GM12878 (cell line): ENCODE data around the gene NPIPB6. TPM values are rescaled to one million over a fixed set of nuclear protein-coding genes. Genes with fewer than 3 reads are reported as not detected.
"Not testable (repeated sequence)": the region's sequence is repeated elsewhere in the genome, so short reads cannot be mapped to it uniquely, and the experiment has no call there.

Experiments used
- ATAC-seq: fragments of 200-7000 bp; cut with Tn5 transposase; 3 replicates; pipeline ENCODE4 v1.9.1; 2020; ENCODE audit warnings: mild to moderate bottlenecking, moderate library complexity
- Bru-seq: library from RNA; stranded (reverse); fragments of 400-500 nt; gene quantifications from one replicate; lab custom pipeline; 2021; lab: Mats Ljungman, UMichigan
- BruChase-seq, 2 experiments: library from RNA; stranded (reverse); fragments of 400-500 nt; gene quantifications; one replicate each; lab custom pipeline; 2021; lab: Mats Ljungman, UMichigan
- BruUV-seq: library from RNA; stranded (reverse); fragments of 400-500 nt; replicated peaks from 2 replicates; lab custom pipeline; 2021; lab: Mats Ljungman, UMichigan
- CTCF ChIA-PET: fragments of 300-600 bp; sonication (Branson Sonifier 250); formaldehyde crosslinking; extraction: SDS; loops from one replicate; lab custom pipeline; 2021; ENCODE audit warnings: inconsistent platforms; lab: Yijun Ruan, JAX
- POLR2A ChIA-PET: fragments of 350-600 bp; formaldehyde crosslinking; extraction: SDS; loops from one replicate; lab custom pipeline; 2021; ENCODE audit warnings: inconsistent platforms; lab: Charles Lee
- RAD21 ChIA-PET: fragments of 300-600 bp; sonication (Branson Sonifier 250); formaldehyde crosslinking; loops from one replicate; lab custom pipeline; 2023; ENCODE audit warnings: antibody characterized with exemption; ENCODE audit not compliant: unreplicated experiment; lab: Charles Lee
- SMC1A ChIA-PET: fragments of 300-600 bp; sonication (Branson Sonifier 250); formaldehyde crosslinking; loops from one replicate; lab custom pipeline; 2023; ENCODE audit not compliant: unreplicated experiment, uncharacterized antibody; lab: Charles Lee
- DNase-seq: peaks from one replicate; pipeline ENCODE4 v3.0.0-alpha.2; 2011; ENCODE audit warnings: low read depth, low spot score
- FAIRE-seq: peaks from 3 replicates; lab custom pipeline; 2011; peaks lifted over from hg19 to GRCh38; lab: Jason Lieb, UNC
- H2AFZ ChIP-seq: 2 replicates; pipeline ENCODE4 v1.6.0; 2011; ENCODE audit warnings: low read depth, low read length, control low read depth; ENCODE audit not compliant: control insufficient read depth
- H3K27ac ChIP-seq: 2 replicates; pipeline ENCODE4 v1.5.1; 2011; ENCODE audit warnings: control low read depth; ENCODE audit not compliant: control insufficient read depth, insufficient read depth
- H3K27me3 ChIP-seq, 2 experiments: replicated peaks in 1 of 2; 2 replicates each; pipeline versions ENCODE4 v1.6.0 to v1.6.1; 2011; ENCODE audit warnings: low read length in 1 of 2; ENCODE audit not compliant: control insufficient read depth in 2 of 2, insufficient read depth in 2 of 2
- H3K36me3 ChIP-seq, 2 experiments: 2 replicates each; pipeline ENCODE4 v1.5.1; 2011; ENCODE audit warnings: low read length in 1 of 2; ENCODE audit not compliant: control insufficient read depth in 2 of 2, insufficient read depth in 2 of 2
- H3K4me1 ChIP-seq: 2 replicates; pipeline ENCODE4 v1.6.1; 2011; ENCODE audit warnings: mild to moderate bottlenecking, low read length, moderate library complexity, mixed read lengths; ENCODE audit not compliant: control insufficient read depth, insufficient read depth
- H3K4me2 ChIP-seq: 2 replicates; pipeline ENCODE4 v1.6.0; 2011; ENCODE audit warnings: control low read depth; ENCODE audit not compliant: control insufficient read depth, insufficient read depth
- H3K4me3 ChIP-seq: fragments of 200-600 bp; sonication (generic); 2 replicates; pipeline ENCODE4 v1.5.1; 2016
- H3K79me2 ChIP-seq: 2 replicates; pipeline ENCODE4 v1.6.0; 2011; ENCODE audit warnings: low read length; ENCODE audit not compliant: control insufficient read depth, insufficient read depth
- H3K9ac ChIP-seq: 2 replicates; pipeline ENCODE4 v1.8.0; 2011; ENCODE audit warnings: low read length, control low read depth, mixed read lengths; ENCODE audit not compliant: control insufficient read depth, insufficient read depth
- H3K9me3 ChIP-seq: replicated peaks from 3 replicates; pipeline ENCODE4 v1.5.1; 2011; ENCODE audit warnings: mild to moderate bottlenecking, low read length; ENCODE audit not compliant: control insufficient read depth, insufficient read depth
- H4K20me1 ChIP-seq: 2 replicates; pipeline ENCODE4 v1.6.0; 2011; ENCODE audit not compliant: control insufficient read depth, insufficient read depth
- WGBS: methylation state at CpG from one replicate; pipeline ENCODE4 v1.1.6; 2016; ENCODE audit warnings: low lambda C conversion rate; ENCODE audit not compliant: insufficient replicate concordance, insufficient coverage; ENCODE audit errors: missing lambda C conversion rate; 5-methylcytosine and 5-hydroxymethylcytosine counted together
- in situ Hi-C: fragments of 300-500 bp; cut with MboI; formaldehyde crosslinking; loops from 9 replicates; pipeline ENCODE4 v1.14.3; 2018; ENCODE audit warnings: mixed read lengths
- intact Hi-C: fragments of 100-400 bp; cut with micrococcal nuclease; formaldehyde crosslinking; loops from one replicate; pipeline ENCODE4 v1.14.2; 2022; ENCODE audit not compliant: unreplicated experiment
- long read RNA-seq, 2 experiments: library from polyadenylated mRNA; unstranded; transcript quantifications; one replicate each; pipeline ENCODE4 v2.0.0, GENCODE V29; 2019 to 2020
- polyA minus RNA-seq, 3 experiments: library from RNA; depleted of rRNA, polyadenylated mRNA; stranded (reverse); fragments of >200 nt; gene quantifications; 2 replicates each; pipeline ENCODE4 v1.2.3, GENCODE V29; 2011
- polyA plus RNA-seq, 11 experiments: library from polyadenylated mRNA; depleted of rRNA in 4 of 11; unstranded in 6 of 11; stranded (reverse) in 5 of 11; fragments of >200 nt; fragmentation: Nextera tagmentation in 4 of 11; fragmentation: Illumina TruSeq in 1 of 11; extraction: Ambion mirVana in 4 of 11; extraction: Trizol in 1 of 11; gene quantifications; 1 replicate in 1 of 11; 2 replicates in 10 of 11; pipeline versions ENCODE4 v1.2.1 to v1.2.3, GENCODE V29; 2011 to 2016; ENCODE audit warnings: inconsistent platforms in 2 of 11, missing spikeins in 2 of 11, low read depth in 1 of 11
- total RNA-seq, 4 experiments: library from RNA; depleted of rRNA in 3 of 4; stranded (reverse); fragments of >200 nt in 3 of 4; fragmentation: Illumina TruSeq in 1 of 4; extraction: Trizol in 1 of 4; gene quantifications; 2 replicates each; pipeline versions ENCODE4 v1.2.1 to v1.2.3, GENCODE V29; 2013 to 2021

The NPIPB6 gene
- 23.9 and 25.0 TPM in 2 replicates for total RNA-seq (2013; cell fraction: nucleolus; rRNA removed)
- 0.68 and 1.3 TPM in 2 replicates for total RNA-seq (2014; rRNA removed)
- total RNA-seq (2014; rRNA removed; fragmentation: Illumina TruSeq; extraction: Trizol), result 0.31 TPM in 1 of 2 replicates, not detected in the other
- 0.44 and 1.2 TPM in 2 replicates for total RNA-seq (2021)
- 0.17 TPM for polyA plus RNA-seq (2011; ENCODE audit: low read depth)
- 0.45 and 0.76 TPM in 2 replicates for polyA plus RNA-seq (2011; rRNA removed)
- 0.22 and 0.40 TPM in 2 replicates for polyA plus RNA-seq (2011; cell fraction: cytosol; rRNA removed)
- polyA plus RNA-seq (2011; cell fraction: nucleus; rRNA removed), result 1.2 and 1.9 TPM in 2 replicates
- polyA plus RNA-seq (2012), result 0.28 and 0.81 TPM in 2 replicates
- 1.9 TPM in 1 of 2 replicates, not detected in the other for polyA plus RNA-seq (2014; fragmentation: Illumina TruSeq; extraction: Trizol)
- polyA plus RNA-seq (2014; fragmentation: Nextera tagmentation; extraction: Ambion mirVana), result not detected
- 0.55 TPM in 1 of 2 replicates, not detected in the other for polyA plus RNA-seq (2014; rRNA removed)
- under 1 TPM in 1 of 2 experiments, not detected in 1; 0.24 TPM for polyA plus RNA-seq (2016; fragmentation: Nextera tagmentation; extraction: Ambion mirVana)
- polyA minus RNA-seq (2011; rRNA and poly(A)+ RNA removed), result 1.5 TPM in 1 of 2 replicates, not detected in the other
- 0.62 TPM in 1 of 2 replicates, not detected in the other for polyA minus RNA-seq (2011; cell fraction: cytosol; rRNA and poly(A)+ RNA removed)
- 0.86 and 2.5 TPM in 2 replicates for polyA minus RNA-seq (2011; cell fraction: nucleus; rRNA and poly(A)+ RNA removed)
- percentile 36 among the genes with signal in this experiment for Bru-seq, nascent RNA
- BruChase-seq, experiment 1, labeled RNA remaining after a 6-hour chase, result percentile 60 among the genes with signal in this experiment
- percentile 51 among the genes with signal in this experiment for BruChase-seq, experiment 2, labeled RNA remaining after a 2-hour chase
- long read RNA-seq, experiment 1, partial matches to known transcripts, result 0 of 1 reads
- long read RNA-seq, experiment 1, other reads (novel, unspliced or antisense), result 1 of 1 reads
- long read RNA-seq, experiment 2, result 0 reads

DNA sequence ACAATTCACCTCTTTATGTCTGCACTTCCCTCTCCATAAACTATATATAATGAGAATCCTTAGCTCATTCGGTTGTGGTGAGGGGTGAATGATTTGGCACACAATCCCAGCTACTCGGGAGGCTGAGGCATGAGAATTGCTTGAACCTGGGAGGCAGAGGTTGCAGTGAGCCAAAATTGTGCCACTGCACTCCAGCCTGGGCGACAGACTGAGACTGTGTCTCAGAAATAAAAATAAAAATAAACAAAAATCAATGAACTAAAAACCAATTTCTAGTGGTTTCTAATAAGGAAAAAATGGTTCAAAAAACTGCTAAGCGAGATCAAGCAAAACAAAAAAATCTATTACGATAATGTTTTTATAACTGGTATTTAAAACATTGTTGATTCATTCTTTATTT lies at the start of gene NPIPB6:
TSS of gene NPIPB6 (minus strand) at position 101 of the 400 bp plus-strand sequence. CDS start 686 bp downstream, outside the sequence.
- H3K4me3 ChIP-seq, H3K4me1 ChIP-seq, H2AFZ ChIP-seq, SMC1A ChIA-PET, H4K20me1 ChIP-seq, BruUV-seq, H3K79me2 ChIP-seq, RAD21 ChIA-PET, FAIRE-seq, in situ Hi-C loops, CTCF ChIA-PET, H3K4me2 ChIP-seq, DNase-seq, ATAC-seq, H3K27me3 ChIP-seq, H3K9me3 ChIP-seq, H3K36me3 ChIP-seq, intact Hi-C loops, H3K27ac ChIP-seq, H3K9ac ChIP-seq, POLR2A ChIA-PET: not testable (repeated sequence)
- no CpG with 5 or more reads among the region's 5 CpGs for WGBS

DNA sequence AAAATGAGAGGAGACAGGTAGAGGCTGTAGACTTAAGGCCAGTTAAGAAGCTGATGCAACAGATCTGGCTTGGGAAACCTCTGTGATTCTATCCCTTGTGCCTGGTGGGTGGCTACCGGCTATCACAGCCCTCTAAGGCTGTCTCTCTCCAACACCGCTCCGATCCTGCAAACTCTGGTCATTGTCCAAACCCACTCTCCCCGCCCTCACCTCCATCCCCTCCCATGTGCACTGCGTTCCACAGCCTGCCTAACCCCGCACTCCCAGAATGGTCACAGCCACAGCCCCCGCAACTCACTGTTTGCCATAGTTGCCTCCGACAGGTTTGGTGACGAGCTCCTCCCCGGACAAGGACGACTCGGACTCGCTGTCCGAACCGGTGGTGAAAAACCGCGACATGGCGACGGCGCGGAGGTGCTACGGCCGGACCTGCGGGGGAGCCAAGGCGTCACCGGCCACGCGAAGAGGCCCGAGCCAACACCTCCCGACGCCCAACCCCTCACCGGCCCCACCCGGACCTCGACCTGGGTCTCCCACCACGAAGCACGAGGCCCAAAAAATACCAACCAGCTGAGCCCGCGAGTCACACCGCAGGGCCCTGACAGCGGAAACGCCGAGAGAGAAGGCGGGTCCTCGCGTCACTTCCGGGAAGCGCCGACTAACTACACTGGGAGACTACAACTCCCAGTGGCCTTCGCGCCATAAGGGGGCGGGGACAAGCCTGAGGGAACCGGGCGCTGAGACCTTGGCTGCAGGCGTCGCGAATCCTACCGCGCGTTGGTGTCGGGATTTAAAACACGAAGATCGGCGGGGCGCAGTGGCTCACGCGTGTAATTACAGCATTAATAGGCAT lies 40.1 kb upstream of the NPIPB6 start, which contains the start of gene EIF3CL:
TSS of gene EIF3CL (minus strand) at position 622 of the 853 bp plus-strand sequence. CDS start at position 399, 223 bp downstream.
- RAD21 ChIA-PET, H4K20me1 ChIP-seq, CTCF ChIA-PET, H3K27ac ChIP-seq, H3K79me2 ChIP-seq, SMC1A ChIA-PET, BruUV-seq, H3K27me3 ChIP-seq, intact Hi-C loops, H3K36me3 ChIP-seq, in situ Hi-C loops, H3K4me1 ChIP-seq, H3K9ac ChIP-seq, H2AFZ ChIP-seq, H3K4me3 ChIP-seq, DNase-seq, H3K9me3 ChIP-seq, POLR2A ChIA-PET: not testable (repeated sequence)
- 0 out of 2 replicates have a peak within 1 kb of the TSS, but pooled peaks have one; percentile 9 for H3K4me2 ChIP-seq
- no CpG with 5 or more reads among the region's 66 CpGs for WGBS
- FAIRE-seq (peak; percentile 99), ATAC-seq (peak; percentile 99)

DNA sequence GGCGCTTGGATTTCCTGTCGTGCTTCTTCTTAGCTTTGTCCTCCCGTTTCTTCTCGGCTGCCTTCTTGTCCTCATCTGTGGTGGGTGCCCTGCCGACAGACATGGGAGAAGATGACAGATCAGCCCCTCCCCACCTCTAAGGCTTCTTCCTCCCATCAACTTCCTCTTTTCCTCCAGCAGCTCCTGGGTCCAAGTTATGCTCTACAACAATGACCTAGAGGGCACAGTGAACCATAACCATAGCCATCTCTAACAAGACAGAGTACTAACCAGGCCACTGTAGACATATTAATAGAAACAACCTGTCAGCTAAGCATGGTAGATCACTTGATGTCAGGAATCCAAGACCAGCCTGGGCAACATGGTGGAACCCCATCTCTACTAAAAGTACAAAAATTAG lies 28.7 kb upstream of the NPIPB6 start:
- H3K9me3 ChIP-seq, H3K4me1 ChIP-seq, DNase-seq, BruUV-seq, CTCF ChIA-PET, H3K27me3 ChIP-seq, ATAC-seq, H2AFZ ChIP-seq, H4K20me1 ChIP-seq, intact Hi-C loops, RAD21 ChIA-PET, H3K4me3 ChIP-seq, H3K4me2 ChIP-seq, H3K36me3 ChIP-seq, H3K9ac ChIP-seq, SMC1A ChIA-PET, in situ Hi-C loops, POLR2A ChIA-PET, H3K79me2 ChIP-seq, H3K27ac ChIP-seq: not testable (repeated sequence)
- peak; percentile 86 for FAIRE-seq
- WGBS, result no CpG with 5 or more reads among the region's 5 CpGs
